HCT116 (cell line): ENCODE results near the gene THBD. TPM values are rescaled to one million over a fixed set of nuclear protein-coding genes. Genes with fewer than 3 reads are reported as not detected.

Experiments used
- ATAC-seq: fragments of 200-7000 bp; cut with Tn5 transposase; 2 replicates; pipeline ENCODE4 v1.9.1; 2020; ENCODE audit warnings: mild to moderate bottlenecking, moderate library complexity
- BruUV-seq: library from RNA; stranded (reverse); fragments of 400-500 nt; replicated peaks from 2 replicates; lab custom pipeline; 2021; lab: Mats Ljungman, UMichigan
- CTCF ChIA-PET: fragments of 300-600 bp; sonication (Branson Sonifier 250); formaldehyde crosslinking; loops from one replicate; lab custom pipeline; 2021; ENCODE audit warnings: antibody characterized with exemption; lab: Charles Lee
- POLR2A ChIA-PET: fragments of 300-600, 350-600 bp; sonication (Branson Sonifier 250); formaldehyde crosslinking; loops from one replicate; lab custom pipeline; 2021; ENCODE audit warnings: antibody characterized with exemption; lab: Charles Lee
- RAD21 ChIA-PET, 2 experiments: fragments of 300-600 bp; sonication (Branson Sonifier 250); formaldehyde crosslinking; loops; one replicate each; lab custom pipeline; 2023; ENCODE audit warnings: low total read pairs in 2 of 2; ENCODE audit not compliant: uncharacterized antibody in 2 of 2, unreplicated experiment in 2 of 2, low non-redundant PET in 1 of 2; lab: Charles Lee
- DNase-seq: peaks from one replicate; pipeline ENCODE4 v3.0.0-alpha.2; 2010; ENCODE audit warnings: low read depth, low spot score
- H2AFZ ChIP-seq: fragments of 200-600 bp; shearing (Covaris generic), sonication (generic); 2 replicates; pipeline ENCODE4 v1.6.1; 2017; ENCODE audit warnings: low read depth, mixed run types, mixed read lengths, antibody characterized with exemption, low read length; ENCODE audit not compliant: poor library complexity, severe bottlenecking
- H3K27ac ChIP-seq: 2 replicates; pipeline ENCODE4 v1.5.1; 2012; ENCODE audit warnings: low read depth, low read length
- H3K27me3 ChIP-seq: fragments of 200-600 bp; sonication (generic); 2 replicates; pipeline ENCODE4 v1.6.1; 2016; ENCODE audit warnings: mixed run types, low read length, mixed read lengths; ENCODE audit not compliant: insufficient read depth
- H3K36me3 ChIP-seq, 2 experiments: fragments of 200-500 bp in 1 of 2; fragments of 200-600 bp in 1 of 2; sonication (Bioruptor generic) in 1 of 2; sonication (generic) in 1 of 2; 2 replicates each; pipeline versions ENCODE4 v1.5.1 to v1.6.1; 2014 to 2016; ENCODE audit warnings: low read length in 2 of 2, inconsistent platforms in 1 of 2, mixed read lengths in 1 of 2, mixed run types in 1 of 2; ENCODE audit not compliant: insufficient read depth in 2 of 2, control insufficient read depth in 1 of 2
- H3K4me1 ChIP-seq, 2 experiments: fragments of 200-600 bp in 1 of 2; sonication (generic) in 1 of 2; 2 replicates each; pipeline versions ENCODE4 v1.5.1 to v1.6.1; 2012 to 2017; ENCODE audit warnings: low read length in 2 of 2, inconsistent platforms in 1 of 2, mild to moderate bottlenecking in 1 of 2, mixed read lengths in 1 of 2, mixed run types in 1 of 2, moderate library complexity in 1 of 2; ENCODE audit not compliant: insufficient read depth in 2 of 2, control insufficient read depth in 1 of 2
- H3K4me2 ChIP-seq: fragments of 200-600 bp; sonication (generic); 2 replicates; pipeline ENCODE4 v1.6.1; 2017; ENCODE audit warnings: mixed run types, low read length, mixed read lengths
- H3K4me3 ChIP-seq, 2 experiments: fragments of 200-600 bp in 1 of 2; sonication (generic) in 1 of 2; replicated peaks in 1 of 2; 2 replicates each; pipeline ENCODE4 v1.5.1; 2011 to 2016; ENCODE audit warnings: low read length in 2 of 2, control low read depth in 1 of 2, low read depth in 1 of 2, mild to moderate bottlenecking in 1 of 2, mixed read lengths in 1 of 2, mixed run types in 1 of 2
- H3K79me2 ChIP-seq: fragments of 200-600 bp; sonication (generic); 2 replicates; pipeline ENCODE4 v1.6.1; 2017; ENCODE audit warnings: mild to moderate bottlenecking, mixed run types, low read length, moderate library complexity, mixed read lengths; ENCODE audit not compliant: insufficient read depth
- H3K9ac ChIP-seq: fragments of 200-600 bp; sonication (generic); 2 replicates; pipeline ENCODE4 v1.6.1; 2016; ENCODE audit warnings: low read length, mixed read lengths
- H3K9me2 ChIP-seq: fragments of 200-600 bp; sonication (generic), shearing (Covaris generic); 2 replicates; pipeline ENCODE4 v1.6.1; 2017; ENCODE audit warnings: mixed run types, mild to moderate bottlenecking, moderate library complexity; ENCODE audit not compliant: insufficient read depth
- H3K9me3 ChIP-seq, 2 experiments: fragments of 200-500 bp in 1 of 2; fragments of 200-600 bp in 1 of 2; sonication (Bioruptor generic) in 1 of 2; sonication (generic) in 1 of 2; 2 replicates each; pipeline ENCODE4 v1.6.1; 2014 to 2017; ENCODE audit warnings: low read length in 2 of 2, mixed read lengths in 2 of 2, inconsistent platforms in 1 of 2, low read depth in 1 of 2, mild to moderate bottlenecking in 1 of 2, mixed run types in 1 of 2, moderate library complexity in 1 of 2; ENCODE audit not compliant: control insufficient read depth in 1 of 2, insufficient read depth in 1 of 2
- H4K20me1 ChIP-seq: fragments of 200-600 bp; sonication (generic), shearing (Covaris generic); 2 replicates; pipeline ENCODE4 v1.6.1; 2017; ENCODE audit warnings: mixed run types, mild to moderate bottlenecking, moderate library complexity; ENCODE audit not compliant: insufficient read depth
- EGR1 ChIP-seq: IDR thresholded peaks from 2 replicates; pipeline ENCODE4 v1.6.1; 2012; ENCODE audit warnings: low read depth
- ELF1 ChIP-seq: IDR thresholded peaks from 2 replicates; pipeline ENCODE4 v1.6.1; 2012; ENCODE audit warnings: low read depth, borderline replicate concordance
- EZH2phosphoT487 ChIP-seq: fragments of 200-600 bp; IDR thresholded peaks from 2 replicates; pipeline ENCODE4 v1.6.1; 2018; ENCODE audit warnings: antibody characterized with exemption, borderline replicate concordance
- FOSL1 ChIP-seq: IDR thresholded peaks from 2 replicates; pipeline ENCODE4 v1.6.1; 2012; ENCODE audit warnings: low read depth
- RAD21 ChIP-seq: IDR thresholded peaks from 2 replicates; pipeline ENCODE4 v1.6.1; 2012; ENCODE audit warnings: low read depth, mild to moderate bottlenecking
- SIN3A ChIP-seq: IDR thresholded peaks from 2 replicates; pipeline ENCODE4 v1.6.1; 2012; ENCODE audit warnings: low read depth
- SP1 ChIP-seq: IDR thresholded peaks from 2 replicates; pipeline ENCODE4 v1.6.1; 2012; ENCODE audit warnings: low read depth
- TCF7L2 ChIP-seq: IDR thresholded peaks from 2 replicates; pipeline ENCODE4 v1.7.0; 2011; ENCODE audit warnings: borderline replicate concordance, inconsistent platforms; ENCODE audit not compliant: insufficient read depth, insufficient read length; ENCODE audit errors: extremely low read depth
- YY1 ChIP-seq: IDR thresholded peaks from 2 replicates; pipeline ENCODE4 v1.6.1; 2011; ENCODE audit warnings: low read length, low read depth, moderate library complexity, mild to moderate bottlenecking; ENCODE audit not compliant: insufficient replicate concordance; ENCODE audit errors: extremely low read depth
- ZNF274 ChIP-seq: fragments of 200-500 bp; sonication (Bioruptor generic); IDR thresholded peaks from 2 replicates; pipeline ENCODE4 v1.6.1; 2014; ENCODE audit warnings: mild to moderate bottlenecking, low read depth, low read length, inconsistent platforms
- intact Hi-C: fragments of 100-400 bp; cut with micrococcal nuclease; formaldehyde crosslinking; loops from 2 replicates; pipeline ENCODE4 v1.10.0; 2022
- total RNA-seq: library from RNA; stranded (reverse); gene quantifications from one replicate; pipeline ENCODE4 v1.2.1, GENCODE V29; 2021; ENCODE audit not compliant: unreplicated experiment
- TF ChIP-seq, protein P1 (sequence below): IDR thresholded peaks from 2 replicates; pipeline ENCODE4 v1.6.1; 2012
- TF ChIP-seq, protein P2 (sequence below), 3 experiments: fragments of 200-600 bp in 1 of 3; sonication (generic) in 1 of 3; IDR thresholded peaks in 2 of 3; conservative IDR thresholded peaks in 1 of 3; 2 replicates each; pipeline ENCODE4 v1.5.1; 2012 to 2017; ENCODE audit warnings: low read depth in 2 of 3, low read length in 2 of 3, antibody characterized with exemption in 1 of 3, borderline replicate concordance in 1 of 3, control low read depth in 1 of 3, mild to moderate bottlenecking in 1 of 3, mixed read lengths in 1 of 3, mixed run types in 1 of 3, moderate library complexity in 1 of 3; ENCODE audit not compliant: insufficient read depth in 1 of 3

The THBD gene
- total RNA-seq, 1 experiment from 2014 or later = 0.39 TPM

GRCh38 chr20:23080521-23080920 is 31.0 kb upstream of the THBD start:
- Histone ChIP-seq H3K79me2 (no peaks in the 10 kb centered on the region), H3K4me1 (no peaks in the 10 kb centered on the region), H4K20me1 (no peaks in the 10 kb centered on the region), H3K9me2 (no peaks in the 10 kb centered on the region), H3K4me3 (no peak overlapping the region), H3K9ac (no peak overlapping the region), H3K36me3 (no peaks in the 10 kb centered on the region; a peak in 1 of 4 replicates), H2AFZ (no peak overlapping the region), H3K27me3 (peaks cover 13% of the 10 kb centered on the region), H3K9me3 (no peaks in the 10 kb centered on the region), H3K4me2 (no peak overlapping the region), H3K27ac (no peak overlapping the region)
- no TSS peak for BruUV-seq
- POLR2A ChIA-PET = no interaction called here
- intact Hi-C loops = no loop called here
- CTCF ChIA-PET = interaction anchor here (1.2 kb wide), 1 partner anchor 23 kb away, joined by 3 read pairs; no protein-coding TSS in a partner anchor
- ATAC-seq (no peak), DNase-seq (no peak)
- RAD21 ChIA-PET = no interaction called here
- no peak for TF ChIP-seq RAD21
- TF ChIP-seq TCF7L2 = no peak
- no peak for TF ChIP-seq SIN3A
- TF ChIP-seq EZH2phosphoT487 = no peak
- no peak for TF ChIP-seq ELF1
- TF ChIP-seq YY1 = no peak
- no peak for TF ChIP-seq FOSL1
- TF ChIP-seq SP1 = no peak
- TF ChIP-seq, protein P1, sequence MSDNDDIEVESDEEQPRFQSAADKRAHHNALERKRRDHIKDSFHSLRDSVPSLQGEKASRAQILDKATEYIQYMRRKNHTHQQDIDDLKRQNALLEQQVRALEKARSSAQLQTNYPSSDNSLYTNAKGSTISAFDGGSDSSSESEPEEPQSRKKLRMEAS = no peak
- TF ChIP-seq, protein P2, sequence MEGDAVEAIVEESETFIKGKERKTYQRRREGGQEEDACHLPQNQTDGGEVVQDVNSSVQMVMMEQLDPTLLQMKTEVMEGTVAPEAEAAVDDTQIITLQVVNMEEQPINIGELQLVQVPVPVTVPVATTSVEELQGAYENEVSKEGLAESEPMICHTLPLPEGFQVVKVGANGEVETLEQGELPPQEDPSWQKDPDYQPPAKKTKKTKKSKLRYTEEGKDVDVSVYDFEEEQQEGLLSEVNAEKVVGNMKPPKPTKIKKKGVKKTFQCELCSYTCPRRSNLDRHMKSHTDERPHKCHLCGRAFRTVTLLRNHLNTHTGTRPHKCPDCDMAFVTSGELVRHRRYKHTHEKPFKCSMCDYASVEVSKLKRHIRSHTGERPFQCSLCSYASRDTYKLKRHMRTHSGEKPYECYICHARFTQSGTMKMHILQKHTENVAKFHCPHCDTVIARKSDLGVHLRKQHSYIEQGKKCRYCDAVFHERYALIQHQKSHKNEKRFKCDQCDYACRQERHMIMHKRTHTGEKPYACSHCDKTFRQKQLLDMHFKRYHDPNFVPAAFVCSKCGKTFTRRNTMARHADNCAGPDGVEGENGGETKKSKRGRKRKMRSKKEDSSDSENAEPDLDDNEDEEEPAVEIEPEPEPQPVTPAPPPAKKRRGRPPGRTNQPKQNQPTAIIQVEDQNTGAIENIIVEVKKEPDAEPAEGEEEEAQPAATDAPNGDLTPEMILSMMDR (IDR thresholded peaks at IDR 0.05 in 2 of 3, conservative IDR thresholded peaks at IDR 0.05 in 1 of 3; ENCODE audit: borderline replicate concordance in 1 of 3, insufficient read depth in 1 of 3, low read depth in 2 of 3, low read length in 2 of 3) = no peak
- TF ChIP-seq EGR1 = no peak
- no peak for TF ChIP-seq ZNF274
